Pons (tissue), 1 donor: ENCODE measurements around the gene MICAL3.
"Not testable (repeated sequence)": the region's sequence is repeated elsewhere in the genome, so short reads cannot be mapped to it uniquely, and the experiment has no call there.

ENCODE experiments used
- DNase-seq: peaks from one replicate; pipeline ENCODE4 v3.0.0-alpha.2; 2016; ENCODE audit warnings: low spot score

Gene MICAL3

GRCh38 chr22:17778412-17778976 is 245.9 kb downstream of the MICAL3 start:
- DNase-seq: no peak

GRCh38 chr22:17777717-17778044 is 246.7 kb downstream of the MICAL3 start:
- DNase-seq: no peak

- DNase-seq: no peak
These were observed 247.2 kb downstream of the MICAL3 start for GRCh38 chr22:17777005-17777716.

- DNase-seq: no peak
These were observed 248.4 kb downstream of the MICAL3 start for GRCh38 chr22:17775781-17776465.

GRCh38 chr22:17774926-17775685 is 249.3 kb downstream of the MICAL3 start:
- no peak for DNase-seq

- DNase-seq: no peak
These were observed 250.0 kb downstream of the MICAL3 start, which contains the start of gene BID for GRCh38 chr22:17774206-17774925. TSS of gene BID (minus strand) at chr22:17774469. CDS start at chr22:17750116, 24,353 bp downstream.

GRCh38 chr22:17773606-17774205 is 250.7 kb downstream of the MICAL3 start:
- DNase-seq: no peak

- DNase-seq: no peak
These were observed 251.3 kb downstream of the MICAL3 start for GRCh38 chr22:17772958-17773605.

GRCh38 chr22:17772249-17772957 is 252.0 kb downstream of the MICAL3 start:
- no peak for DNase-seq

GRCh38 chr22:17770180-17771077 is 253.9 kb downstream of the MICAL3 start:
- peak; percentile 44 for DNase-seq

- DNase-seq: no peak
These were observed 254.7 kb downstream of the MICAL3 start for GRCh38 chr22:17769716-17770082.

GRCh38 chr22:17769013-17769715 is 255.2 kb downstream of the MICAL3 start:
- no peak for DNase-seq

- DNase-seq: no peak
These were observed 256.9 kb downstream of the MICAL3 start for GRCh38 chr22:17767233-17768065.

- not testable (repeated sequence) for DNase-seq
These were observed 259.5 kb downstream of the MICAL3 start for GRCh38 chr22:17764852-17765251.

- peak; percentile 64 for DNase-seq
These were observed 260.3 kb downstream of the MICAL3 start for GRCh38 chr22:17764036-17764435.

GRCh38 chr22:17763442-17763841 is 260.9 kb downstream of the MICAL3 start:
- DNase-seq: not testable (repeated sequence)

- DNase-seq: no peak
These were observed 263.2 kb downstream of the MICAL3 start for GRCh38 chr22:17761138-17761488.
